Activated CD8-positive, alpha-beta memory T cell treated with anti-CD3 and anti-CD28 coated beads for 4 hours (primary cell): ENCODE results near the gene SIL1.

Experiments used
- DNase-seq, 2 donors: peaks; one replicate each; pipeline ENCODE4 v3.0.0-alpha.2; 2020; ENCODE audit warnings: low read depth in 2 of 2

The SIL1 gene

GRCh38 chr5:138980441-138980840 lies 217.7 kb downstream of the SIL1 start:
- DNase-seq: no peak

DNA sequence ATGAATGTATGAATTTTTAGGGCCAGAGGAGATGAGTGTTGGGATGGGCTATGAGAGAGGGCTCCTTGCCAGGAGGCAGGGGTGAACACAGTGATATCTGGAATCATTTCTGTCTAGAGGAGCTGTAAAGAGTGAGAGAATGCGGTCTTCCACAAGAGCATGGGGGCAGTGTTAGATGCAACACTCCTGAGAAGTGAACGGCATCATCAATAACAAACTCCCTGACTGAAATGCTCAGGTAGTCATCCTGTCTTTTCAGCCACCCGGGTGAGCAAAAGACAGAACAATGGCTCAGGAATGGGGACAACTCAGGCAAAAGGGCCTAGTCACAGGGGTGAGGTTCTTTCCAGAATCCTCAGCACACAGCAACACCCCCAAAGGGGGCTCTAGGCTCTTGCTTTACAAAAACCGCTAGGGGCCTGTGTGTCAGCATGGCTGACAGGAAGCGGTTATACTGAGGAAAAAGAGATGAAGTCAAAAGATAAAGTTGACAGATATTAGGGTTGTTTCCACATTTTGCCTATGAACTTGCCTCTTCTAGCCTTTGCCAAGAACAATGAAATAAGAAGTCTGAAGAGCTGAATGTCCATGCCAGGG lies 218.4 kb downstream of the SIL1 start:
- peak in 1 of 2 donors; percentile 11 for DNase-seq

- no peak for DNase-seq
These were observed 219.6 kb downstream of the SIL1 start for GRCh38 chr5:138978581-138978980.

DNA sequence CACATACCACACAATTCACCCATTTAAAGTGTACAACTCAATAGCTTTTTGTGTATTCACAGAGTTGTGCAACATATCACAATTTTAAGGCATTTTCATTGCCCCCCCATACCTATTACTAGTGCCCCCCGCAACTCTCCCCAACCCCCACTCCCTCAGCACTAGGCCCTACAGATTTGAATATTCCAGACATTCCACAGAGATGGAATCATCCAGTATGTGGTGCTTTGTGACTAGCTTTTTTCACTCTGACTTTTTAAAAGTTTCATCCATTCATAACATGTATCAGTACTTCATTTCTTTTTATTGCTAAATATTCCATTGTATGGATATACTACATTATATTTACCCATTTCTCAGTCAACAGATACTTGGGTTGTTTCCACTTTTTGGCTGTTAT lies 220.1 kb downstream of the SIL1 start:
- DNase-seq: no peak

- no peak for DNase-seq
These were observed 222.9 kb downstream of the SIL1 start for GRCh38 chr5:138975098-138975847.

DNA sequence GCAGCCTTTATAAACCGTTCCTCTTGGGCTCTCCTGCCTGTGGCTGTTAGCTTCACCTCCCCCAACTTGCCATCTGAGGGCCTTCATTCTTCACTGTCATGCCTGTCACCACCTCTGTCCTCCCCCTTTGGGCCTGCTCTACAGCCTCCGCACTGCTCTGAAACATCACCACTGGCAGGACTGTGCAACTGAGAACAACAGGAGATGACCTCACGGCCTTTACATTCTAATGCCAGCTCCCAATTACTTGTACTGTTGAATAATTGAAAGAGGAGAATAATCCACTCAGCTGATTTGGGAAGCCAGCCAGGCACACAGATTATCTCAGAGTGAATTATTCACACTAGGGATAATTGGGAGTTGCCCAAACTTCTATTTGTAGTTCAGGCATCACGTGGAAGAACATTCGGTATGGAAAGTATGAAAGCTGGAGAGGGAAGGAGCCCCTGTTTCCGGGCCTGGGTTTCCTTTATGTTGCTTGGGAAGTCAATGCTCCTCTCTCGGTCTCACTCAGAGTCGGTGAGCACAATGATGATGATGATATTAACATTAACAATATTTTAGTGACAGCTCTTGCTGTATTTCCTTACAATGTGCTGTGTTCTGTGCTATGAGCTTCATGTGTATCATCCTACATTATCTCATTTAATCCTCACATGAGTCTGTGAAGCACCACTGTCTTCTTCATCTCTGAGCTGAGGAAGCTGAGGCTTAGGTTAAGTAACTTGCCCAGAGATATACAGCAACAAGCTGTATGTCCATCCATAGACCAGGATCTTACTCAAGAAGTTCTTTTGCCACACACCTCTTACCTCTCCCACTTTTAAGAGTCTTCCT lies 223.7 kb downstream of the SIL1 start:
- DNase-seq: no peak

GRCh38 chr5:138972836-138973235 lies 225.3 kb downstream of the SIL1 start:
- DNase-seq: no peak

DNA sequence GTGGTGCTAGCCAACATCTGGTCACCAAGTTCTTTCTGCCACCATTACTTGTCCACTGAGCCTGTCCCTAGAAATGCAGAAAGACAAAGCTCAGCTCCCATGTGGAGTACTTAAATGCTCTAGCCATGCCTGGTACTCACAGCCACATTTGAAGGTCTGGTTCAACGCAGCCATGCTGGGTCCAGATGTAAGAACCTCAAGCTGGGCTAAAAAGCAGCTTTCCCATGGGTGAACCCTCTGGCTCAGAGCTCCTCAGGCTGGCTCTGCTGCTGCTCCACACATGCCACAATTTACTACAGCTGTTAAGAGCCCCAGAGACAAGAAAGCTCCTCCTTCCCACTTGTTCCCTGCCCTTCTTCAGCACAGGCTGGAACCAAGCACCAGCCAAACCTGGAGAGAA lies 225.9 kb downstream of the SIL1 start:
- DNase-seq: no peak

GRCh38 chr5:138969323-138970002 lies 228.7 kb downstream of the SIL1 start:
- no peak for DNase-seq

GRCh38 chr5:138968601-138969000 lies 229.6 kb downstream of the SIL1 start:
- DNase-seq: no peak

- DNase-seq: no peak
These were observed 230.2 kb downstream of the SIL1 start for GRCh38 chr5:138967791-138968448.

DNA sequence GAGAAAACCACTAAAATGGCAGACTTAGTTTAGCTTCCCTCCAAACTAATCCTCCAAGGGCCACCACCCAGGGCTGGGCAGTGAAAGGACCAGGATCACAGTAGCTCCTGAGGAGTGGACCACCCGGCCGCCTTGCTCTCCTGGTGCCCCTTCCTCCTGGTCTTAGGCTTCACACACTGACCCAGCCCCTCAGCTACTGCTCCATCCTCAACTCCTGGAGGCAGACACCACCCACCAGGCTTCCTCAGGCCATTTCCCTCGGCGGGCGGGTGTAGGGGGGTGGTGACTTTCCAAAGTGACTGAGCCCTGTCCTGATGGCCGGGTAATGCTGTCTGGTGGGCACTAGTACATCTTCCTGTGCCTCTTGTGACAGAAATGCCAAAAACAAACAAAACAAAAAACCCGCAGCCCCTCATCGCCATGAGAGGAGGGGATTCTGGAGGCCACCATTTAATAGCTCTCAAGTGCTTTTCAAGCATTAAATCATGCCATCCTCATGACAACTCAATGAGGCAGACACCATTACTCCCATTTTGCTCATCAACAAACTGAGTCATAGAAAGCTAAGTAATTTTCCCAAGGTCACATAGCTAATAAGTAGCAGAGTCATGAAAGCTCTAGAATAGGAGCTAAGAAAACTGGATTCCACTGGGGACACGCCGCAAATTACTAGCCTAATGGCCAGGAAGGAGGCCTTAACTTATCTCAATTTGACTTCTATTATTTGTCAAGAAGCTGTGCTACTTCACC lies 231.8 kb downstream of the SIL1 start:
- no peak for DNase-seq

- DNase-seq: no peak
These were observed 232.5 kb downstream of the SIL1 start for GRCh38 chr5:138965626-138966025.

- no peak for DNase-seq
These were observed 233.4 kb downstream of the SIL1 start for GRCh38 chr5:138964647-138965201.

DNA sequence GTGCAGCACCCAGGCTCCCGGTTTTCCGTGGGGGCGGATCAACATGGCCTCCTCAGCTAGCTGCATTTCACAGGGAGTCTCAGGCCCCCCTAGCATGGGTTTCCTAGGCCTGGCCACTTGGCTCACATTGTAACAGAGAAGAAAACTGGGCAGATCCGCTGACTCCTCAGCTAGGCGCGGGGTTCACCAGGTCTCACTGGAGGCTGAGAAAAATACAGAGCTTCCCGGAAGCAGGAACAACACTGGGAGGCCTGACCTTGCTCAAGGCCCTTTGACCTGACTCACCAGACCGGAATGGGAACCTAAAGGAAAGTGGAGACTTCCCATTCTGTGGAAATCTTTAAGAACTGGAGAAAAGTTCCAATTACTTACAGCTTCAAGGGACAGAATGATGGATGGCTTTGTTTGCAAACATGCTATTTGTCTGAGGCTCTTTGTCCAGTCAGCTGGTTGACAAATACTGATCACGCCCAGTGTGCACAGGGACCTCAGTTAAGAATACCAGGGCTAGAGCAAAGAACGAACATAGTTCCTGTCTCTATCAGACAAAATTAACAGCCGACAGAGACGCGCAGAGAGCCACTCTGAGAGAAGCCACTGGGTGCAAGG lies 234.3 kb downstream of the SIL1 start:
- no peak for DNase-seq

DNA sequence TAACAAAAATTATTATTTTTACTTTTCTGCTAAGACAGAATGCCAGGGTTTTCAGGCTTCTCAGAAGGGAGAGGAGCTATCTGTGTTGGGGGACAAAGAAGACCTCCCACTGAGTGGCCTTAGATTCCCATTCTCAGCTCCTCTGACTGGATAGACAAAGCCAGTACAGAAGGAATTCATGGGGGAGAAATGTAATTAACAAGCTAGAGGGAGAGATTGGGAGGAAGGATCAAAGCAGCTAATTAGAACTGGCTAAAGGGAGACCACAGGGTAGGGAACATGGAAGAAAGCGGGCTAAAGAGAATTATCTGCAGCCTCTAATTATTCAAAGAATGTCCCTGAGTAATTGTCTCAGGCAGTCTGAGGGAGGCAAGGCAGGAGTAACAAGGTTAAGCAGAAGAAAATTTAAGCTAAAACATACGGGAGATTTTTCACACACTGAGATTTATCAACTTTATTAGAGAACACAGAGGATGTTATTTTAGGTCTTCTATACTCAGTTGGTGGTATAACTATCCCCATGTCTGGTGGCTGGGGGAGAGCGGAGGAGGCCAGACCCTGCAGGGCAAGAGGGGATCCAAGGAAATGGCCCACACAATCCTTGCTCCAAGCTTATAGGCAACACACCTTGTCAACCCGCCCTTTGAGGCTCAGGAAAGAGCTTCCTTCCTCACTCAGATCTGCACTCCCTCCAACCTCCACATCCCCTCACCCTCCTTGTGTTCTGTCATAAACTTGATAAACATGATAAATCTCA lies 235.4 kb downstream of the SIL1 start:
- no peak for DNase-seq

GRCh38 chr5:138961729-138962128 lies 236.4 kb downstream of the SIL1 start:
- DNase-seq: no peak

GRCh38 chr5:138961221-138961620 lies 236.9 kb downstream of the SIL1 start:
- no peak for DNase-seq

DNA sequence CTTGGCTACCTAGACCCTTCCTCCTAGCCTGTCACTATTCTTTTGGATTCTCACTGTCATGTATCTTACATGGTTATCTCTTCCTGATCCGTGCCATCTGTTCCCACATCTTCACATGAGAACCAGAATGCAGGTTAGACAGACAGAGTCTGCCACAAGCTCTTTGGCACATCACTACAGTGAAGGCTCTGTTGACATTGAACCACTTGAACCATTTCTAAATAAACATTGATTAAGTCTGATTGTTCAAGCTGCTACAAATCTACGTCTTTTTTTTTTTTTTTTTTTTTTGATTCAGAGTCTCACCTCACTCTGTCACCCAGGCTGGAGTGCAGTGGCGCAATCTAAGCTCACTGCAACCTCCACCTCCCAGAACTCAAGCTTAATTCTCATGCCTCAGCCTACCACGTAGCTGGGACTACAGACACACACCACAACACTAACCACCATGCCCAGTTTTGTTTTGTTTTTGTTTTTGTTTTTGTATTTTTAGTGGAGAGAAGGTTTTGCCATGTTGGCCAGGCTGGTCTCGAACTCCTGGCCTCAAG lies 237.9 kb downstream of the SIL1 start:
- no peak for DNase-seq
